GM03348 (cell line): Measurements from ENCODE around the gene TCFL5.
"Not testable (repeated sequence)": the region's sequence is repeated elsewhere in the genome, so short reads cannot be mapped to it uniquely, and the experiment has no call there.

Experiments
- DNase-seq: peaks from one replicate; pipeline ENCODE4 v3.0.0; 2012; ENCODE audit warnings: low spot score

The TCFL5 gene

DNA sequence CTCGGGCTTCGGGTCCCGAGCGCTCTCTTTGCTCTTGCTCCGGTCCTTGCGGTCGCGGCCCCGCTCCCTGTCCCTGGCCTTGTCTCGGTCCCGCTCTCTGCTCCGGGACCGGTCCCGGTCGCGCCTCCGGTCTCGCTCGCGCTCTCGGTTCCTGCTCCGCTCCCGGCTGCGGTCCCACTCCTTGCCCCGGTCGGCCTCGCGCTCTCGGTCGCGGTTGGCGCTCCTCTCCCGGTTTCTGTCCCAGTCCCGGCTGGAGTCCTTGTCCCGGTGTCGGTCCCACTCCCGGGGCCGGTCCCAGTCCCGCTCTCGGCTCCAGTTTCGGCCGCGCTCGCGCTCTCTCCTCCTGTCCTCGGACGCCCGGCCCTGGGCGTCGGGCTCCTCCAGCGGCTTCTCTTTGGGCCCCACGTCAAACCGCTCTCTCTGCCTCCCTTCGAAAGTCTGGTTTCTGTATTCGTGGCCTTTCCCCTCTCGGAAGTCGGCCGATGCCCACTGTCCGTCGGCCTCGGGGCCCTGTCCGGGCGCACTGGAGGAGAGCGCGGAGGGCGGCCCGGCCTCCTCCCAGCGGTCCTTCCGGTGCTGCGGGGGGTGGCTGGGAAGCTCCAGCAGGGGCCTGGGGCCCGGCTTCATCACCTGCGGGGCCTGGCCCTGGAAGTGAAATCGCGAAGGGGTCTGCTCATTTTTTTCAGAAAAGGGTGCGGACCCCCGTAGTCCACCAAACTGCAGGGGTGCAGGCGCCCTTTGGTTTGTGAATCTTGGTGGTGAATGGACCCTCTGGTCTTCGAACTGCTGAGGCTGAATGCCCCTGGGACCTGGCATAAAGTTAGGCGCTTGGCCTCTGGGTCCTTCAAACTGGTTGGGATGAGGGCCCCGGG is 17.9 kb upstream of the TCFL5 start:
- no peak for DNase-seq

DNA sequence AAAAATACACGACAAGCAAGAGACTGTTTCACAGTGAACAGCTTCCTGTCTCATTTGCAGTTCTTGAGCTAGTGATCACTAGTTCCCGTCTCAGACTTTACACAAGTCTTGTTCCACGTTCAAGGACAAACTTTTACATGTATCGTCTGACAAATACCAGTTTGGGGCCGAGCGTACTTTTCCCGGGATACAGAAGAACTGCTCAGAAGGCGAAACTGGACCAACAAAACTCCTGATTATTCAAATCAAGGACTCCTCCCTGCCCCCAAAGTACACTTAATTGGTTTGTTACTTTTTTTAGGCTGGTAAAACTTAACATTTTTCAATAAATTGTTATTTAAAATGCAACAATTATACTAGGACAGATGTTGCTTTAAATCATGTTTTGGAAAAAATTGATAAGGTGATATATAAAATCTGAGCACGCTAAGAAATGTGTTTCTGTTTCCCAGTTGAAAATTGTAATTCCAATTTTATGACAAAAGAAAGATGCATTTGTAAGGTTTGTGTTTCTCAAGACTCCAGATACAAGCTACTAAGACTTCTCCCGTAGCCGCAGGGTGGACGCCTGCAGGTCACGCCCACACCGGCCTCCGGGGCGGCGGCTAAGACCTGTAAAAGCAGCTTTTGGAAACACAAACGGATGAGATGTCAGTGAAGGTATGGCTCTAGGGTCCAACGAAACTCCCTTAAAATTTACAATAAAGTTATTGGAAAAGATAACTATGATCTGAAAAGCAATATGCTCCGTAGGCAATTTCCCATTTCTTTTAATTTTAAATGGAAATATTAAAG is 16.8 kb upstream of the TCFL5 start:
- DNase-seq = no peak

DNA sequence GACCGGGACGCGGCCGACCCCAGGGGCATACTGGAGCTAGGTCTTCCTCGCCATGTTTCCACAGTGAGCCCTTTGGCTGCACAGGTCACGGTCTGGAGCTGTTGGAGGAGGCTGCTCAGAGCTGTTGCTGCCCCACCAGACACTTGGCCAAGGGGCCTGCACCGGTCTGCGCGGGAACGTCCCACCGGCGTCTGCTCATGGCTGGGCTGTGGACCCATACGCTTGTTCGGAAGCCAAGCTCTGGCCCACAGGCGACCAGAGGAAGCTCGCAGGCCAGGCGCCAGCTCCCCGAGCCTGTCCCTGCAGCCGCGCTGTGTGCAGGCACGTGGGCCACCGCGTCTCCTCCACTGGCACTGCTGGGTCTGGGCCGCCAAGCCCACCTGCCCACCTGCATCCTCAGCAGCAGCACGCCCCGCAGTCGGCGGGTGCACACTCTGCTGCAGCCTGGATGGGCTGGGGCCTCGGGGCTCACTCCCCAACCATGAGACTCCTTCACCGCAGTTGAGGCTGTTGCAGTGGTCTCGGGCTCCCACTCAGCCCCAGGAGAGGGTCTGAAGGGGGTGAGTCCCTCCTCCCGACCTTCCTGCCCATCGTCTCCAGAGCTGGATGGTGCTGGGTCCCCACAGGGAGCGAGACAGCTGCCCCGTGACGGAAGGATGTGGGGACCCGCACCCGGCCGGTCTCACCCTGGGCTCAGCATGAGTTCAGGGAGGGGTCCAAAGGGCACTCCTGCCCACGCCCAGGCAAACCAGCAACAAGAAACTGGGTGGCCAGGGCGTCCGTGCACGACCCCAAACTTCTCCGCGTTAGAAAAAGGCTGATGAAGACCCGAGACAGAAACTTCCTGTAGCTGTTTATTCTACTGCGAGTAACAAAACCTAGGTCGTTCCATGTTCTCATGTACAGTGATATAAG is 15.5 kb upstream of the TCFL5 start:
- no peak for DNase-seq

DNA sequence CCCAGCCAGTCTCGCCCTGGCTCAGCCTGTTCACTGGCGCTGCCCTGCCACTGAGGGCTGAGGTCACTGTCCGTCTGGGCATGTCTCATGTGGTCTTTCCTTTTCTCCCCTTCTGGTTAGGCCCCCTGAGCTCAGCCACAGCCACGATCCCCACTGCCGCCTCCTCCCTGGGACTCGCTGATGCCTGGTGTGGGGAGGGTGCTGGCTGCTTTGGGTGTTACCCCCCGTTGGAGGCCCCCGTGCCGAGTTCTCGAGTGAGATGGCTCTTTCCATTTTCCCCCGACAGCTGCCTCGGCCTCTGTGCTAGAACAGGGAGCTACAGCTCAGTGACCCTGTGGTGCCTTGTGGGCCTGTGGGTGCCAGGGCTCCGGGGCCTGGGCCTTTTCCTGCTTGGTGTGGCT is 14.9 kb upstream of the TCFL5 start:
- no peak for DNase-seq

DNA sequence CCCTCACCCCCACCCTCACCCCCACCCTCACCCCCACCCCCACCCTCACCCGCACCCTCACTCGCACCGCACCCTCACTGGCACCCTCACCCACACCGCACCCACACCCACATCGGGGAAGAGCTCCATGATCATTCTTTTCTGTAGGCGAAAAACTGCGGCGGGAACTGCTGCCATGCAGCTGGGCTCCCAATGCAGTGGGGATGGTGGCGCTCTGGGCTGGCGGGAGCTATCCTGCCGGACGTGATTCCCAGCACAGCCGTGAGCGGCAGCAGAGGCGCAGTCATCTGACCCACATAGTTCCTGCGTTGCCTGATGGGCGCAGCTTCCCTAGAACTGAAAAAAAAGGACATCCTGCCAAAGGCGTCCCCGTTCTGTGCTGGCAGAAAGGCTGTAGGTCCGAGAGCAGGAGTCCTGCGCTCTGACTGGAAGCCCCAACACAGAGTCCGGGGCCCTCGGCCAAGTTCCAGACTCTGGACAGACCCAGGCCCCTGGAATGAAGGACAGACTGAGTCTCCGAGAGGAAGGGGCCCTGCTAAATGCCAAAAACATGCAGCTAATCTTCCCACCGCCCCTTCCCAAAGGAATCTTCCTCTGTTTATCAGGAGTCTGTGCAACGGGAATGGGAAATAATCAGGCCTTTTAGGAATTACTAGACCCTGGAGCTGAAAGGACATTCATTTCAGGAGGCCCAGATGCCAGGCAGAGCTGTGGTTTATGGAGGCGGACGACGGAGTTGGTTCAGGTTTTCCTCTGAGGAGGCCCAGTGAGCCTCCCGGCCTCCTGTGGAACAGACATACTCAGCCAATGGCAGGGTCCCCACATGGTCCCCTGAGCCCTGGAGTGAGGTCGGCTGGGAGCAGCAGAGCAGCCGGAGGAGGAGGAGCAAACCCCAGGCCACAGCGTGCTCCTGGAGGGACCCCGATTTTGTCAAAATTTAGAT is 14.1 kb upstream of the TCFL5 start:
- DNase-seq = peak; percentile 94

DNA sequence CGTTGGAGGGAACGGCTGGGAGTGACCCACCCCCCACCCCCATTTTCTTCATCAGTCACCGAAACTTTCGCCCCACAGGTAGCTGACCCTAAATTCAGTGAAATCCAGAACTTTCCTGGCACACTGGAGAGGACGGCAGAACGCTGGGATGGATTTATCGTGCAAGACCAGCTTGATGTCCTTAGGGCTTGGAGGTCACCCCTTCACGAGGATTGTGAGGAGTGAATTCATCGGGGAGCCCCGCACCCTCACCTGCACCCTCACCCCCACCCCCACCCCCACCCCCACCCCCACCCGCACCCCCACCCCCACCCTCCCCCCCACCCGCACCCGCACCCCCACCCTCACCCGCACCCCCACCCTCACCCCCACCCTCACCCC is 13.3 kb upstream of the TCFL5 start:
- DNase-seq = no peak

DNA sequence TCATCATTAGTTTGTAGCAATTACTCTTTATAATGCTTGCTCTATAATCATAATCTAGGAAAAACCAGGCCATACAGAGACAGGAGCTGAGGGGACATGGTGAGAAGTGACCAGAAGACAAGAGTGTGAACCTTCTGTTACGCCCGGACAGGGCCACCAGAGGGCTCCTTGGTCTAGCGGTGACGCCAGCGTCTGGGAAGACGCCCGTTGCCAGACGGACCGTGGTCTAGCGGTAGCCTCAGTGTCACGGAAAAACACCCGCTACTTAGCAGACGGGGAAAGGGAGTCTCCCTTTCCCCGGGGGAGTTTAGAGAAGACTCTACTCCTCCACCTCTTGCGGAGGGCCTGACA is 12.0 kb upstream of the TCFL5 start:
- DNase-seq = not testable (repeated sequence)

DNA sequence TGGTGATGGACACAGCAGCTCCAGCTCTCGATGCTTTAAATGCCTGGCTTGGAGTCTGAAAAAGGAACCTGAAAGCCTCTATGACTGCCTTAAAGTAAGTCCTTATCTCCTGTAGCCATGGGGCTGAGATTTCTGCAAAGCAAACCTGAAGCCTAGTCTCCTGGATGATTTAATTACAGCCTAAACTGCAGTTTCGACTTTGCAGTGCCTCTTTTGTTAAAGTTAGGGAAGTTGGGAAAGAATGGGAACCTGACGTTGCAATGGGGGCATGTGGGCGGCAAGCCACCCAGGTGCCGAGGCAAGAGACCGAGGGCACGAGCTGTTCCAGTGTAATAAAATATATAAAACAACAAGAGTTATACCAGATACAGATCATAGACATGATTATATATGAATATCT is 11.7 kb upstream of the TCFL5 start:
- DNase-seq = no peak

DNA sequence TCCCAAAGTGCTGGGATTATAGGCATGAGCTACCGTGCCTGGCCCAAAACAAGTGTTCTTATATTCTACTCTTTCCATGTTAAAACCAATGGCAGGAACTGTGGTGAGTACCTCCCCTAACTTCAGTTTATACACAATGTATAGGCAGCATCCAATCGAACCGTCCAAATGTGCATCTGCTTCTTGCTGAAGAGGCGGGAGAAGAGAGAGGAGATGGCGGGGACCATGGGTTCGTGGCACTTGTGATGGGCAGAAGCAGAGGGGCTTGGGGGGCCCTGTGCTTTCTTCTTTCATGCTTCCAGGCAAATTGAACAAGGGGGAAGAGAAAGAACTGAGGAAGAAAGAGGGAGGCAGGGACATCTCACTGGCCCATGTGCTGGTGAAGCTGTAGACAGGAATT is 11.2 kb upstream of the TCFL5 start:
- no peak for DNase-seq

DNA sequence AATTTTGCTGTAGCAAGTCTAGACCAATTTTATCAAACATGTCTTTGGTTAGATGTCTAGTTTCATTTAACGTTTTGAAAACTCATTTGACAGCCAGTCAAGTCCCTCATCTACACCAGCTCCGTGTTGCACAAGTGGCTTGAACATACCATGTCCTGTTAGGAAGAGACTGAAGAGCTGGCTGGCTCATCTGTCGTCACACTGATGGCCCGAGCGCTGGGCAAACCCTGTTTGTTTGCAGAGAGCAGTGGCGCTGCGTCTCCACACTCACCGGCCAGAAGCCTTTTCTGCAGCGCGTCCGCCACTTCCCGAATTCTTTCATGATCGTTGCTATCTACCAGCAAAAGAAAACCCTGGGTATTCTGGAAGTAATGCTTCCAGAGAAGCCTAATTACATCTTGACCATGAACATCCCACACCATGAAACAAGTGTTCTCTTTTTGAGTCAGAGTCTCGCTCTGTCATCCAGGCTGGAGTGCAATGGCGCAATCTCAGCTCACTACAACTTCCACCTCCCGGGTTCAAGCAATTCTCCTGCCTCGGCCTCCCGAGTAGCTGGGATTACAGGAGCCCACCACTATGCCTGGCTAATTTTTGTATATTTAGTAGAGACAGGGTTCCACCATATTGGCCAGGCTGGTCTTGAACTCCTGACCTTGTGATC is 10.7 kb upstream of the TCFL5 start:
- no peak for DNase-seq

DNA sequence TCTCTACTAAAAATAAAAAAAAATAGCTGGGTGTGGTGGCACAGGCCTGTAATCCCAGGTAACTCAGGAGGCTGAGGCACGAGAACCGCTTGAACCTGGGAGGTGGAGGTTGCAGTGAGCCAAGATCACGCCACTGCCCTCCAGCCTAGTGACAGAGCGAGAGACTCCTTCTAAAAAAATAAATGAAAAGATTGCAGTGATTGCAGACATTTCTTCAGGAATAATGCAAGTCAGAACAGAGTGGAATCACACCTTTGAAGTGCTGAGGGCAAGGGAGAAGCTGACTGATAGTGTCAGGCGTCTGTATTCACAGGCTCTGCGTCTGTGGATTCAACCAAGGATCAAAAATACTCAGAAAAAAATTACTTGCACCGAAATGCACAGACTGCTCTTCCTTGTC is 2.6 kb upstream of the TCFL5 start:
- no peak for DNase-seq

DNA sequence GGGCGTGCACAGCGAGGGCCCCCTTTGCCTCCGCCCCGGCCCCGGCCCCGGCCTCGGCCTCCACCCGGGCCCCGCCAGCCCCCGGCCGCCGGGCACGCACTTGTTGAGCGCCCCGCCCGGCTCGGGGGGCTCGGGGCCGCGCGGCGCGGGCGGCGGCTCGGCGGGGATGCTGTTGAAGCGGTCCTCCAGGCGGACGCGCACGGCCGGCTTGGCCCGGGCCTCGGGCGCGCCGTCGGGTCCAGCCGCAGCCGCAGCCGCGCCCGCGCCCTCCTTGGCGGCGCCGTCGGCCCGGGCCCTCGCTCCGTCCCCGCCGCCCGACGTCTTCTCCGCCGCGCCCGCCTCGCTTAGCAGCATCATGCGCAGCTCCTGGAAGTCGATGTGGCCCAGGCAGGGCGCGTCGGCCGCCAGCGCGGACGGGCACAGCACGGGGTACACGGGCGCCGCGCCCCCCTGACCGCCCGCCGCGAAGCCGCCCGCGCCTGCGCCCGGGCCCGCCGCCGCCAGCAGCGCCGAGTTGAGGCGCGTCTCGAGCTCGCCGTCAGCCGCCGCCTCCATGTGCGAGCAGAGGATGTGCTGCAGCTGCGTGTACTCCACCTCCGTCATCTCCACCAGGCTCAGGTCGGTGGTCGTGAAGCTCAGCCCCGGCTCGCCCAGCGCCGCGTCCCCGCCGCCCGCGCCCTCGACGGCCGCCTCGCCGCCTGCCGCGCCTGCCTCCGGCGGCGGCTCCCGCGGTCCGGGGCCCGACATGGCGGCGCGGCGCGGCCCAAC is 514 bp downstream of the TCFL5 start:
- DNase-seq = peak; percentile 65

DNA sequence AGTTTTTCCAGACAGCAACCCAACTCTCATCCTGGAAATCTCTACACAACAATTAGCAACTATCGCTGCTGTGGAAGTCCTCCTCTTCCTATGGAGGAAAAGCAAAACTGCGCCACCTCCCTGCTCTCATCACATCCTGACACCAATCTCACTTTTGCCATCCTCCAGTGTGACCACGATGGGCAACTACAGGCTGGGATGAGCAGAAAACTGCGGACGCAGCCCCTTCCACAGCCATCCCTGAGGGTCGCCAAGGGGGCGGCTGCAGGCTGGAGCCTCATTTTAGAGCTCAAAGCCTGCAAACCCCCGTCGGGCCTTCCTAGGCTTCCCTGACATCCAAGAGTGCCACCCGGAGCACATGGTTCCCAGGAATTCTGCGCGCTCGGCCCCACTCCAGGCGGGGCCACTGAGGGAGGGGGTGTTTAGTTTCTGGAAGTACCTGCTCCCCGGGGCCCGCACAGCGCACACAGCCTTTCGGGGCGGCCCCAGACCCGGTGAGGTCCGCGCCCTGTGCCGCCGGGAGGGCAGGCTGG is 1.2 kb downstream of the TCFL5 start:
- DNase-seq = peak; percentile 38

DNA sequence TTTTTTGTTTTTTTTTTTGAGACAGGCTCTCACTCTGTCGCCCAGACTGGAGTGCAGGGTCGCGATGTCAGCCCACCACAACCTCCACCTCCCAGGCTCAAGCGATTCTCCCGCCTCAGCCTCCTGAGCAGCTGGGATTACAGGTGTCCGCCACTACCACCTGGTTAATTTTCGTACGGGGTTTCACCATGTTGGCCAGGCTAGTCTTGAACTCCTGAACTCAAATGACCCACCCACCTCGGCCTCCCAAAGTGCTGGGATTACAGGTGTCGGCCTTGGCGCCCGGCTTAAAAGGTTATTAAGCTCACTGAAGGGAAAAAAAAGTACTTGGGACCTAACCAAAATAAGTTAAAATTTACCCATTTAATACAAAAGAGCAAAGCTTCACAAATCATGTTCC is 1.9 kb downstream of the TCFL5 start:
- no peak for DNase-seq

DNA sequence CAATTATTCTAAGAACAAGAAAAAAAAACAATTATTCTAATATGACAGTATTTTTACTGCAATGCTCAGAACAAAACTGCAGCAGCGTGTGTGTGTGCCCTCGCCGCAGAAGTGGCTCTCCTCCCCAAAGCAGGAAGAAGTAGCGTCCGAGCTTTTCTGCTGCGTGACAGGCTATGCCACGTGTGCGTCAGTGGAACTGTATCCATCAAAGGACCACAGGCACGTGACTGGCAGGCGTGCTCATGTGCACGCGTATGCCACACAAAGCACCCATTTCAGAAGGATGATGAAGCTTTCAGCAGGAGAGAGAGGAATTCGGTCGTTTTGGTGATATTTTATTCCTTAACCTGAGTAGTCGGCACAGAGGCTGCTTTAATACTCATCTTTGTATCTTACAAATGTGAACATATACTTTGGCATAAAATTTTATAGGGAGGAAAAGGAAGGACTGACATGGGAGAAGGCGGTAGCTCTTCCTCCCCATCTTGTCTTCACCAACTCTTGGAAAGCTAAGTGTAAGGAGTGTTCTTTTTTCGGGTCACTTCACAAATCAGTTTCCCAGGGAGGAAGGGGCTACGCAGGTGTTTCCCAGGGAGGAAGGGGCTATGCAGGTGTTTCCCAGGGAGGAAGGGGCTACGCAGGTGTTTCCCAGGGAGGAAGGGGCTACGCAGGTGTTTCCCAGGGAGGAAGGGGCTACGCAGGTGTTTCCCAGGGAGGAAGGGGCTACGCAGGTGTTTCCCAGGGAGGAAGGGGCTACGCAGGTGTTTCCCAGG is 3.4 kb downstream of the TCFL5 start:
- DNase-seq = no peak

DNA sequence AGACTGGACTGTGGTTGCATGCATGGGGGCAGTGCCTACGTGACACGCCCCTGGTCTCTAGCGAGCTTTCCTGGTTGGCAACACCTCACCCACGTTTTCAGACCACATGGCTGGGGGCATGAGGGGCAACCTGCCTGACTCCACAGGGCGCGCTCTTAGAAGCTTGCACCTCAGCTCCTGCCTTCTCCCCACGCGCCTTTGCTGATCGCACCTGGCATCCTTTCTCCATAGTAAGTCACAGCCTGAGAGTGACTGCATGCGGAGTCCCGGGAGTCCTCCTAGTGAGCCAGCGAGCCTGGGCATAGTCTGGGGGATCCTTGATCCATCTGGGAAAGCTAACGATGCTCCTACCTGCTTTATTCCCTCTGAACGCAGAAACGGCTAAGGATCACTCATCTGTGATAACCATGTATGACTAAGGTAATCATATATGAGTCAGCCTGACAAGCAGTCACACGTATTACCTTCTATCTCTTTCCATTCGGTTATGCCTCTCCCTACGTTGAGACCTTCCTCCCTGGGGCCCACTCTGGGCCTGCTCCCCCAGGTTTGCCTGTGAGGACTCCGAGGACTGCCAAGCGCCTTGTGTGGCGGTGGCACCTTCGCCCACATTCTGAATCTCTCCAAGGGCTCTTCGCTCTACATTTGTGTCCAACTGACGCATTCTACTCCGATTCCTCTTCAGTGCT is 4.5 kb downstream of the TCFL5 start:
- DNase-seq = no peak

DNA sequence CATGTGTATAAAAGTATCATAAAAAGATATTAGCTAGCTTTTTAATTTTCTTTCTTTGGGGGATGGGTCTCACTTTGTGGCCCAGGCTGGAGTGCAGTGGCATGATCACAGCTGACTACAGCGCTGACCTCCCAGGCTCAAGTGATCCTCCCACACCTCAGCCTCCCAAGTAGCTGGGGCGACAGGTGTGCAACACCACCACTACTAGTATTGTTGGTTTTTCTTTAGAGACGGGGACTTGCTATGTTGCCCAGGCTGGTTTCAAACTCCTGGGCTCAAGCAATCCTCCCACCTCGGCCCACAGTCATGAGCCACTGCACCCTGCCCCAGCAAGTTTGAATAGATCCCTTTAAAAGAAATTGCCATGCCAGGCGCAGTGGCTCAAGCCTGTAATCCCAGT is 6.5 kb downstream of the TCFL5 start:
- DNase-seq = no peak

DNA sequence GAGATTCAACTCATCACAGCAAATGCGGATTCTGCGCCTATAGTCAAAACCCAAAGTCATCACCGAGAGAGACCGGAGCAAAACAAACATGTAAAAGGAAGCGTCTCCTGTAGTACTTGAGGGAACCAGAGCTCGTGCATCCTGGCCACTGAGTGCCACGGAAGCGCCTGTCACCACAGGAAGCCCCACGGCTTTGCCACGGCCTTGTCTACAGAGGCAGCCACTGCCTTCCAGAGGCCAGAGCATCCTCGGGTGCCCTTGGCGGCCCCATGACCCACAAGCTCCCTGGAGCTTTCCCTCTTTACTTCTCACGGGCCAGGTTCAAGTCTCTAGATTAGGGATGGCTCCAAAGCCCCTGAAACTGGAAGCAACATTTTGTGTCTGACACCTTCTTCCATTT is 7.5 kb downstream of the TCFL5 start:
- DNase-seq = no peak
